ENCODE data around the gene IL1RAPL1.

IL1RAPL1 gene

GRCh38 chrX:29455702-29456101 is 868.5 kb downstream of the IL1RAPL1 start:
- DNase-seq: no peak

GRCh38 chrX:29461039-29461438 is 873.8 kb downstream of the IL1RAPL1 start:
- no peak for DNase-seq

GRCh38 chrX:29466456-29466855 is 879.2 kb downstream of the IL1RAPL1 start:
- DNase-seq: no peak

- DNase-seq: no peak
These were observed 881.8 kb downstream of the IL1RAPL1 start for GRCh38 chrX:29468911-29469494.

GRCh38 chrX:29470030-29470429 is 882.8 kb downstream of the IL1RAPL1 start:
- no peak for DNase-seq

GRCh38 chrX:29471829-29472228 is 884.6 kb downstream of the IL1RAPL1 start:
- no peak for DNase-seq

GRCh38 chrX:29477878-29478277 is 890.6 kb downstream of the IL1RAPL1 start:
- no peak for DNase-seq

- DNase-seq: peak; percentile 27 to 55
These were observed 891.3 kb downstream of the IL1RAPL1 start for GRCh38 chrX:29478336-29479069.

GRCh38 chrX:29487214-29487613 is 900.0 kb downstream of the IL1RAPL1 start:
- no peak for DNase-seq

- DNase-seq: no peak
These were observed 900.5 kb downstream of the IL1RAPL1 start for GRCh38 chrX:29487714-29488113.

GRCh38 chrX:29488919-29489318 is 901.7 kb downstream of the IL1RAPL1 start:
- no peak for DNase-seq

GRCh38 chrX:29490606-29491005 is 903.4 kb downstream of the IL1RAPL1 start:
- DNase-seq: no peak

GRCh38 chrX:29491659-29492058 is 904.4 kb downstream of the IL1RAPL1 start:
- no peak for DNase-seq

- DNase-seq: no peak
These were observed 909.5 kb downstream of the IL1RAPL1 start for GRCh38 chrX:29496636-29497180.

- DNase-seq: no peak
These were observed 919.5 kb downstream of the IL1RAPL1 start for GRCh38 chrX:29506729-29507128.

- peak in 1 of 2 experiments; percentile 54 for DNase-seq
These were observed 930.9 kb downstream of the IL1RAPL1 start for GRCh38 chrX:29518100-29518499.

- DNase-seq: no peak
These were observed 941.0 kb downstream of the IL1RAPL1 start for GRCh38 chrX:29528281-29528680.

GRCh38 chrX:29530501-29530900 is 943.3 kb downstream of the IL1RAPL1 start:
- DNase-seq: no peak

- no peak for DNase-seq
These were observed 944.1 kb downstream of the IL1RAPL1 start for GRCh38 chrX:29531336-29531735.

- no peak for DNase-seq
These were observed 948.2 kb downstream of the IL1RAPL1 start for GRCh38 chrX:29535212-29536162.

GRCh38 chrX:29541038-29541437 is 953.8 kb downstream of the IL1RAPL1 start:
- DNase-seq: no peak

GRCh38 chrX:29542152-29542551 is 954.9 kb downstream of the IL1RAPL1 start:
- DNase-seq: no peak

- no peak for DNase-seq
These were observed 958.6 kb downstream of the IL1RAPL1 start for GRCh38 chrX:29545878-29546277.
